SK-N-SH treated with all-trans-retinoic acid at 6 μM for 48 hours (cell line): ENCODE measurements around the gene PTBP2.

Experiments used
- ATAC-seq: fragments of 200-7000 bp; cut with Tn5 transposase; 3 replicates; pipeline ENCODE4 v1.9.1; 2020; ENCODE audit warnings: mild to moderate bottlenecking, moderate library complexity
- BACH2 ChIP-seq: fragments of 250-450 bp; sonication (Bioruptor Pico); IDR thresholded peaks from 2 replicates; pipeline ENCODE4 v1.9.0; 2021; ENCODE audit warnings: mild to moderate bottlenecking, borderline replicate concordance
- CREB5 ChIP-seq: fragments of 250-450 bp; sonication (Bioruptor Pico); IDR thresholded peaks from 2 replicates; pipeline ENCODE4 v1.5.1; 2020; ENCODE audit warnings: low read depth, mild to moderate bottlenecking, moderate library complexity
- CSDC2 ChIP-seq: fragments of 250-450 bp; sonication (Bioruptor Pico); IDR thresholded peaks from 2 replicates; pipeline ENCODE4 v1.5.0; 2020; ENCODE audit warnings: mild to moderate bottlenecking, moderate library complexity
- CSRNP3 ChIP-seq: fragments of 250-450 bp; sonication (Bioruptor Pico); IDR thresholded peaks from 2 replicates; pipeline ENCODE4 v1.5.1; 2021; ENCODE audit warnings: mild to moderate bottlenecking, moderate library complexity
- ESRRG ChIP-seq: fragments of 250-450 bp; sonication (Bioruptor Pico); IDR thresholded peaks from 2 replicates; pipeline ENCODE4 v1.6.1; 2021; ENCODE audit warnings: mild to moderate bottlenecking
- ISL1 ChIP-seq: fragments of 250-450 bp; sonication (Bioruptor Pico); IDR thresholded peaks from 2 replicates; pipeline ENCODE4 v2.1.2; 2022; ENCODE audit warnings: mild to moderate bottlenecking, moderate library complexity
- OSR1 ChIP-seq: fragments of 250-450 bp; sonication (Bioruptor Pico); IDR thresholded peaks from 2 replicates; pipeline ENCODE4 v1.8.0; 2022; ENCODE audit warnings: moderate library complexity, mild to moderate bottlenecking, inconsistent platforms
- PATZ1 ChIP-seq: fragments of 250-450 bp; sonication (Bioruptor Pico); IDR thresholded peaks from 2 replicates; pipeline ENCODE4 v1.8.0; 2020; ENCODE audit warnings: mild to moderate bottlenecking, moderate library complexity, borderline replicate concordance
- POU6F1 ChIP-seq: fragments of 250-450 bp; sonication (Bioruptor Pico); IDR thresholded peaks from 2 replicates; pipeline ENCODE4 v1.8.0; 2021; ENCODE audit warnings: low read depth, mild to moderate bottlenecking, moderate library complexity, borderline replicate concordance
- PPARA ChIP-seq: fragments of 250-450 bp; sonication (Bioruptor Pico); IDR thresholded peaks from 2 replicates; pipeline ENCODE4 v1.5.0; 2020; ENCODE audit warnings: mild to moderate bottlenecking, borderline replicate concordance
- RARB ChIP-seq: fragments of 250-450 bp; sonication (Bioruptor Pico); IDR thresholded peaks from 2 replicates; pipeline ENCODE4 v1.8.0; 2021; ENCODE audit warnings: mild to moderate bottlenecking, moderate library complexity
- SNAI2 ChIP-seq: fragments of 250-450 bp; sonication (Bioruptor Pico); IDR thresholded peaks from 2 replicates; pipeline ENCODE4 v1.5.0; 2020; ENCODE audit warnings: mild to moderate bottlenecking, moderate library complexity
- TCF4 ChIP-seq: fragments of 250-450 bp; sonication (Bioruptor Pico); IDR thresholded peaks from 2 replicates; pipeline ENCODE4 v1.8.0; 2021; ENCODE audit warnings: mild to moderate bottlenecking, moderate library complexity, borderline replicate concordance
- TOX ChIP-seq: fragments of 250-450 bp; sonication (Bioruptor Pico); IDR thresholded peaks from 2 replicates; pipeline ENCODE4 v1.8.0; 2021; ENCODE audit warnings: mild to moderate bottlenecking, moderate library complexity, borderline replicate concordance
- TSHZ2 ChIP-seq: fragments of 250-450 bp; sonication (Bioruptor Pico); IDR thresholded peaks from 2 replicates; pipeline ENCODE4 v1.5.0; 2020; ENCODE audit warnings: mild to moderate bottlenecking, moderate library complexity
- ZC3H10 ChIP-seq: fragments of 250-450 bp; sonication (Bioruptor Pico); IDR thresholded peaks from 2 replicates; pipeline ENCODE4 v1.5.1; 2021; ENCODE audit warnings: mild to moderate bottlenecking, moderate library complexity
- ZFP3 ChIP-seq: fragments of 250-450 bp; sonication (Bioruptor Pico); IDR thresholded peaks from 2 replicates; pipeline ENCODE4 v1.5.0; 2020; ENCODE audit warnings: mild to moderate bottlenecking, moderate library complexity
- ZFP30 ChIP-seq: fragments of 450-650 bp; formaldehyde crosslinking; IDR thresholded peaks from 2 replicates; pipeline ENCODE4 v1.5.0; 2022; ENCODE audit warnings: mild to moderate bottlenecking, moderate library complexity
- ZNF565 ChIP-seq: fragments of 450-650 bp; formaldehyde crosslinking; conservative IDR thresholded peaks from 2 replicates; pipeline ENCODE4 v1.5.0; 2020; ENCODE audit warnings: low read depth, mild to moderate bottlenecking, moderate library complexity
- ZNF70 ChIP-seq: fragments of 450-650 bp; formaldehyde crosslinking; IDR thresholded peaks from 2 replicates; pipeline ENCODE4 v1.5.0; 2020; ENCODE audit warnings: mild to moderate bottlenecking, moderate library complexity
- ZNF8 ChIP-seq: fragments of 450-650 bp; formaldehyde crosslinking; IDR thresholded peaks from 2 replicates; pipeline ENCODE4 v1.5.0; 2020; ENCODE audit warnings: mild to moderate bottlenecking, moderate library complexity

PTBP2 gene

GRCh38 chr1:96837781-96838216 is 116.2 kb downstream of the PTBP2 start:
- no peak for ATAC-seq
- TF ChIP-seq CREB5 (CRISPR knock-in tag): no peak
- TF ChIP-seq TSHZ2 (CRISPR knock-in tag): no peak
- TF ChIP-seq ZNF565 (CRISPR knock-in tag): no peak
- no peak for TF ChIP-seq TOX (CRISPR knock-in tag)
- TF ChIP-seq ESRRG (CRISPR knock-in tag): no peak
- TF ChIP-seq ZFP3 (CRISPR knock-in tag): no peak
- TF ChIP-seq ZC3H10 (CRISPR knock-in tag): no peak
- no peak for TF ChIP-seq TCF4
- no peak for TF ChIP-seq ZNF8 (CRISPR knock-in tag)
- TF ChIP-seq CSDC2 (CRISPR knock-in tag): no peak
- TF ChIP-seq ZNF70 (CRISPR knock-in tag): no peak
- no peak for TF ChIP-seq PATZ1 (CRISPR knock-in tag)
- TF ChIP-seq POU6F1 (CRISPR knock-in tag): no peak
- no peak for TF ChIP-seq SNAI2 (CRISPR knock-in tag)
- TF ChIP-seq PPARA (CRISPR knock-in tag): no peak
- TF ChIP-seq ISL1 (CRISPR knock-in tag): no peak
- TF ChIP-seq, all 23 proteins: peak for 0

- TF ChIP-seq POU6F1 (CRISPR knock-in tag) (no peak), ZNF565 (CRISPR knock-in tag) (no peak), SNAI2 (CRISPR knock-in tag) (no peak), PPARA (CRISPR knock-in tag) (no peak)
- ATAC-seq: no peak
Observed at GRCh38 chr1:96840396-96840795, 118.8 kb downstream of the PTBP2 start.

- TF ChIP-seq CREB5 (CRISPR knock-in tag): no peak
- TF ChIP-seq, all 23 proteins: peak for 0
- no peak for ATAC-seq
Observed at GRCh38 chr1:96842215-96842614, 120.6 kb downstream of the PTBP2 start.

GRCh38 chr1:96843196-96843595 is 121.6 kb downstream of the PTBP2 start:
- TF ChIP-seq PPARA (CRISPR knock-in tag) (no peak), BACH2 (no peak), CSDC2 (CRISPR knock-in tag) (no peak), ZC3H10 (CRISPR knock-in tag) (no peak), ESRRG (CRISPR knock-in tag) (no peak), ZFP30 (CRISPR knock-in tag) (no peak), CSRNP3 (no peak), ZNF8 (CRISPR knock-in tag) (no peak), RARB (no peak), OSR1 (CRISPR knock-in tag) (no peak), TCF4 (no peak), ZNF565 (CRISPR knock-in tag) (no peak), ZNF70 (CRISPR knock-in tag) (no peak), SNAI2 (CRISPR knock-in tag) (no peak), PATZ1 (CRISPR knock-in tag) (no peak)
- TF ChIP-seq, all 23 proteins: peak for 0
- ATAC-seq: no peak
